Fibroblast of mammary gland (primary cell): ENCODE results near the gene ASCC2.
"Not testable (repeated sequence)": the region's sequence is repeated elsewhere in the genome, so short reads cannot be mapped to it uniquely, and the experiment has no call there.

ENCODE experiments used
- DNase-seq: peaks from one replicate; pipeline ENCODE4 v3.0.0-alpha.2; 2010; ENCODE audit warnings: low read depth
- H3K4me3 ChIP-seq: 2 replicates; pipeline ENCODE4 v1.5.1; 2011; ENCODE audit warnings: low read depth, mild to moderate bottlenecking, low read length, moderate library complexity; ENCODE audit not compliant: control insufficient read depth
- CTCF ChIP-seq: conservative IDR thresholded peaks from 2 replicates; pipeline ENCODE4 v1.5.1; 2011; ENCODE audit warnings: low read depth, low read length, inconsistent platforms; ENCODE audit not compliant: control insufficient read depth, insufficient read depth

ASCC2 gene

GRCh38 chr22:29840498-29840897 lies 2.4 kb upstream of the ASCC2 start:
- TF ChIP-seq CTCF: no peak
- H3K4me3 ChIP-seq: no peak overlapping the region
- DNase-seq: no peak

- TF ChIP-seq CTCF: no peak
- DNase-seq: no peak
- H3K4me3 ChIP-seq: no peak overlapping the region
These were observed 965 bp upstream of the ASCC2 start for GRCh38 chr22:29839039-29839438.

- no peak for DNase-seq
- peak overlapping the region; percentile 96 for H3K4me3 ChIP-seq
- TF ChIP-seq CTCF: no peak
These were observed 504 bp upstream of the ASCC2 start for GRCh38 chr22:29838599-29838956.

GRCh38 chr22:29836791-29837370 lies 1.2 kb downstream of the ASCC2 start:
- DNase-seq: not testable (repeated sequence)
- peak overlapping the region; percentile 96 for H3K4me3 ChIP-seq

GRCh38 chr22:29834046-29834445 lies 4.0 kb downstream of the ASCC2 start:
- TF ChIP-seq CTCF: no peak
- no peak overlapping the region for H3K4me3 ChIP-seq
- no peak for DNase-seq

- H3K4me3 ChIP-seq: no peak overlapping the region
- TF ChIP-seq CTCF: no peak
- DNase-seq: no peak
These were observed 4.6 kb downstream of the ASCC2 start for GRCh38 chr22:29833392-29833965.

- no peak overlapping the region for H3K4me3 ChIP-seq
- TF ChIP-seq CTCF: no peak
- DNase-seq: no peak
These were observed 6.1 kb downstream of the ASCC2 start for GRCh38 chr22:29831958-29832357.
